ENCODE data around the gene CPNE4.

The CPNE4 gene

GRCh38 chr3:131550562-131551465 is 484.0 kb downstream of the CPNE4 start:
- DNase-seq (ENCODE audit: low read depth) = no peak
- TF ChIP-seq CTCF (conservative IDR thresholded peaks at IDR 0.05; ENCODE audit: low read depth, low read length) = no peak
- no peak overlapping the region for H3K4me3 ChIP-seq (ENCODE audit: low read depth, low read length)

GRCh38 chr3:131549340-131549739 is 485.5 kb downstream of the CPNE4 start:
- DNase-seq (ENCODE audit: low read depth) = peak; percentile 13
- H3K4me3 ChIP-seq (ENCODE audit: low read depth, low read length) = no peak overlapping the region
- peak; percentile 51 for TF ChIP-seq CTCF (conservative IDR thresholded peaks at IDR 0.05; ENCODE audit: low read depth, low read length)

- TF ChIP-seq CTCF (conservative IDR thresholded peaks at IDR 0.05; ENCODE audit: low read depth, low read length) = no peak
- no peak for DNase-seq (ENCODE audit: low read depth)
- no peak overlapping the region for H3K4me3 ChIP-seq (ENCODE audit: low read depth, low read length)
Measured at GRCh38 chr3:131547585-131547984, 487.2 kb downstream of the CPNE4 start.

GRCh38 chr3:131546441-131546840 is 488.4 kb downstream of the CPNE4 start:
- no peak for DNase-seq (ENCODE audit: low read depth)
- no peak for TF ChIP-seq CTCF (conservative IDR thresholded peaks at IDR 0.05; ENCODE audit: low read depth, low read length)
- H3K4me3 ChIP-seq (ENCODE audit: low read depth, low read length) = no peak overlapping the region

GRCh38 chr3:131544557-131544956 is 490.3 kb downstream of the CPNE4 start:
- no peak for TF ChIP-seq CTCF (conservative IDR thresholded peaks at IDR 0.05; ENCODE audit: low read depth, low read length)
- no peak for DNase-seq (ENCODE audit: low read depth)

GRCh38 chr3:131543714-131544113 is 491.1 kb downstream of the CPNE4 start:
- TF ChIP-seq CTCF (conservative IDR thresholded peaks at IDR 0.05; ENCODE audit: low read depth, low read length) = peak; percentile 14
- H3K4me3 ChIP-seq (ENCODE audit: low read depth, low read length) = no peak overlapping the region
- DNase-seq (ENCODE audit: low read depth) = peak; percentile 65

More at GRCh38 chr3:131544557-131544956, 490.3 kb downstream of the CPNE4 start:
- H3K4me3 ChIP-seq (ENCODE audit: low read depth, low read length) = no peak overlapping the region

- no peak overlapping the region for H3K4me3 ChIP-seq (ENCODE audit: low read depth, low read length)
- no peak for TF ChIP-seq CTCF (conservative IDR thresholded peaks at IDR 0.05; ENCODE audit: low read depth, low read length)
- no peak for DNase-seq (ENCODE audit: low read depth)
Measured at GRCh38 chr3:131541288-131541687, 493.5 kb downstream of the CPNE4 start.
